GM18511 (cell line): Measurements from ENCODE around the gene ZNF608.

Experiments
- ATAC-seq: cut with Tn5 transposase; IDR thresholded peaks from one replicate; pipeline ENCODE4 v1.9.1; 2021; ENCODE audit warnings: mild to moderate bottlenecking, moderate library complexity; ENCODE audit not compliant: unreplicated experiment

The ZNF608 gene

GRCh38 chr5:124738681-124739633 lies 7.5 kb downstream of the ZNF608 start:
- ATAC-seq, result no peak

DNA sequence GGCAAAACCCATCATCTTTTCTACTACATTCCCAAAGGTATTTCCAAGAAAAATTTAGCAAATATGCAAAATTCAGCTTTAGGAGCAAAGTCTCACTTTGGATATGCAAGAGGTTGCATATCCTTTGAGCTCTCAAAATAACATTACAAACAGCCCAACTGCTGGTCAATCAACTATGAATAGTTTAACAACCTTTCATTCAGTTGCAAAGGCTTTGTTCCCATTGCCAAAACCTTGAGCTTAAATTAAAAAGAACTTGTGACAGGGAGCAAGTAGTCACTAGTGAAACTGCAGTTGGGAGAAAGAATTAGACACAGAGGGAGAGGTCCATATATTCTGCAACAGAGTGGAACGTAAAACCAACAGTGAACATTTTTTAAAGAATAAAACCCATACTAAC lies 8.8 kb downstream of the ZNF608 start:
- ATAC-seq, result no peak

DNA sequence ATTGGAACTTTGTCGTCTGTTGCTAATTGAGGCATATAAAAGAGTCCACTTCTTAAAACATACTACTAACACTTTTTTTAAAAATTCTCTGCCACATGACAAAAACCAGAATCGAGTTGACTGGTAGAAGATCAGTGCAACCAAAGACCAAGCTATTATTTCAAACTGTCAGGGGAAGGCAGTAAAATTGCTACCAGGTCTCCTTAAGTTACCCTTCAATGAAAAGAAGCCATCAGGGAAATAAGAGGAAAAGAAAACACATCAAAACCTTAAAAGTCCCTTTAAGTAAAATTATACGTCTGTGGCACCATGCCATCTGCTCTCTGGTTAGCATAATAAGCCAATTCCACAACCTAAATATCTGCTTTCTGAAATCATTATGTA lies 9.6 kb downstream of the ZNF608 start:
- no peak for ATAC-seq

DNA sequence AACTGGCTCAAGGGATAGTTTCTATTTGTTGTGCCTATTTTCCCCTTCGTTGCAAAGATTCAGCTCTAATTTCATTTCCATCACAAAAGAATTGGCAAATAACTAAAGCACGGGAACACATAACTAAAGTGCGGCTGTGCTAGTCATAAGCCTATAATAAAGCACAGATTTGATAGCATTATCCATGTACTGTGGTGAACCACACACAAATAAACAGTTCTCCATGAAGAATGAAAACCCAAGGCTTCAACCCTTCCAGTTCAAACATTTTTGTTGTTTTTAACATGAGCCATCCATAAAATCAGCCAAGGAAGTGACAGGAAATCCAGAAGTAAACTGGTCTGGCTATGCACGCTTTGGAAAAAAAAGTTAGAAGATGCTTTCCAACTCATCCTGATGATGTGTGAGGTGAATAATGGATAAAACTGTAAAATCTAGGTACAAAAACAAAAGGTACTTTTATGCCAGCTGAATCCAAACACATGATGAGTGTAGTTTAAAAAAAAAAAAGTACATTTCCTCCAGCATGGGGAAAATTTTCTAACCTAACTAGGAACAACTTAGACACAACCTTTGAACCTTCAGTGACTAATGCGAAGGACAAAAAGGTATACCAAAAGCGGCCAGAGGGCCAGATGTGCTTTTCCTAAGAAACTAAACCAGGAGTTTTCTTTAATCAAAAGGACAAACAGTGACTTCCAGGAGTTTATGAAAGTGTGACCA lies 10.2 kb downstream of the ZNF608 start:
- ATAC-seq, result no peak

DNA sequence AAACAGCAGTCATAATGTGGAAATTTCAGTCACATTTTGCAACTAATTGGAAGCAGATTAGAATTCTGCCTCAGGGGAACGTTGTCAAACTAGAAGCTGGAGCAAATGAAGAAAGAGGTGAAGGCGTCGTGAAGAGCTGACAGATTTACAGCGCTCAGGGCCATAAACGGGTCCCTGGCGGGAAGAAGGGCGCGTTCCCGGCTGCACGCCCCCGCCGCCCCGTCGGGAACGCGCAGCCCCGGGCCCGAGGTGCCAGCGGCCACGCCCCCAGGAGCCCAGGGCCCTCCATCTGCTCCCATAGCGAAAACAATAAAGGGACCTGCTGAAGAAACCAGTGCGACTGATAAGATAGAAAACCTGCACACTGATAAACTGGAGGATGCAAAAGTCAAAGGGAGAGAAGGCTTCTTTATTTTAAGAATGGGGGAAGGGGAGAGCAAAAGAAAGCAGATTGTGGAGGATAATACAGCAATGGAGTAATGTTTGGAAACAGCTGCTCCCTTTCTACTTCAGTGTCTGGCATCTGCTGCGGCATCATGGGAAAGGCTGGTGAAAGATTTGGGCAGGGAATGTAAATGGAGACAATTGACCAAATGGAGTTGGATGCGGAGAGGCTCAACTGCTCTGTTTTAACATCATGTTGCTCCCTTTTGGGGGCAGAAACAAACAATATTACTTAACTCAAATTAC lies 11.1 kb downstream of the ZNF608 start:
- no peak for ATAC-seq

DNA sequence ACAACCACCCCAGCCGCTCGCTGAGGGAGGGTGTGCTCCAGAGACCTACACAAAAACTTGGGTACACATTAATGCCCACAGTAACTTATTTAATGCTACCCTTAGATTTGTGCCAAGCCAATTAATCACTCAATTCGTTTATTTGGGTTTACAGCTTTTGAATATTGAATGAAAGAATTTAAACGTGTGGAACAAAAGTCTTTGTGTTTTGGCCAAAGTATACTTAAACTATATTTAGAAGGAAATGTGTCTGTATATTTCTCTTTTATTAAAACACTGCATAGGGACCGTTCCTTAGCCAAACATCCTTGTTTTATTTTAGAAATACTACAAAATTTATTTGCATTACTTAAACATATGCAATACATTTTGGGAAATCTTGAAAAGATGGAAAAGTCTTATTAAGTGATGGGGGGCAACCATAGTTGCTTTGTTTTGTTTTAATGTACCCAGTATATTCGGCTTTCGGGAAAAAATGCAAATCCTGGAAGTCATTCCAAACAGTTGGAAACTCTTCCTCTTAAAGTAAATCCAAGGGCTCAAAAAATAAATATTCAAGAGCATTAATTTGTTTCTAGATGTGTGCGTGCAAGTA lies 11.8 kb downstream of the ZNF608 start:
- no peak for ATAC-seq

DNA sequence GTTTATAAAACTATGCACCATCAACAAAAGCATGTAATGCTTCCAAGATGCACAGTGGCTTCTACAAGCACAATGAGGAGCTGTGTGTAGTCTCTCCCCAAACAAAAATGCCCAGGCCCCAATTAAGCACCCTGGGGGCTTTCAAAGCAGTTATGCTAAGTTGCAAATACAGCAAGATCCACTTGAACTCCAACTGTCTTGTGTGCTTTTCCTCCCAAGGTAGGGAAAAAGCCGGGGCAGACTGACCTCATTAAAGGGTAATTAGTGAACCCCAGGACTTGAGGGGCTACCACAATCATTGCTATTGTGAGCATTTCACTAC lies 13.1 kb downstream of the ZNF608 start:
- no peak for ATAC-seq

GRCh38 chr5:124732428-124733328 lies 13.8 kb downstream of the ZNF608 start:
- no peak for ATAC-seq

- ATAC-seq, result peak; percentile 14
Observed at GRCh38 chr5:124730381-124730780, 16.1 kb downstream of the ZNF608 start.

GRCh38 chr5:124729720-124730359 lies 16.6 kb downstream of the ZNF608 start:
- peak; percentile 60 for ATAC-seq

DNA sequence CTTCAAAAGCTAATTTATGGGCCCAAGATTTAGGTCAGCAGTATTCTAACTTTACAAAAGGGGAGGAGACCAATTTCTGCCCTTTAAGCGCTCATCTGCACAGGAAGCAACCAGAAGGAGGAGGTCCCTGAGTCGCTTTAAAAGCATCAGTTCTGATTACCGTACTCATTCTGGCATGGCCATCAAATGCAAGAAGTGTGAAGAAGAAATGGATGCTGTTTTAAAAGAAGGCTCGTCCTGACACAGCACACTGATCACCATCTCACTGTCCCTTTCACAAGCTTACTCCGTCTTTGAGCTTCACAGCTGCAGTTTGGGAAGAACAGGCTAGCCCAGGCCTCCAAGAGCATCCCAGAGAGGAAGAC lies 17.5 kb downstream of the ZNF608 start:
- ATAC-seq, result no peak

GRCh38 chr5:124728331-124728967 lies 18.0 kb downstream of the ZNF608 start:
- no peak for ATAC-seq

GRCh38 chr5:124726631-124727362 lies 19.6 kb downstream of the ZNF608 start:
- ATAC-seq, result no peak

GRCh38 chr5:124725622-124726258 lies 20.7 kb downstream of the ZNF608 start:
- ATAC-seq, result no peak

- ATAC-seq, result peak; percentile 65
Observed at GRCh38 chr5:124725040-124725434, 21.4 kb downstream of the ZNF608 start.

- ATAC-seq, result peak; percentile 35
Observed at GRCh38 chr5:124724357-124725039, 21.9 kb downstream of the ZNF608 start.

DNA sequence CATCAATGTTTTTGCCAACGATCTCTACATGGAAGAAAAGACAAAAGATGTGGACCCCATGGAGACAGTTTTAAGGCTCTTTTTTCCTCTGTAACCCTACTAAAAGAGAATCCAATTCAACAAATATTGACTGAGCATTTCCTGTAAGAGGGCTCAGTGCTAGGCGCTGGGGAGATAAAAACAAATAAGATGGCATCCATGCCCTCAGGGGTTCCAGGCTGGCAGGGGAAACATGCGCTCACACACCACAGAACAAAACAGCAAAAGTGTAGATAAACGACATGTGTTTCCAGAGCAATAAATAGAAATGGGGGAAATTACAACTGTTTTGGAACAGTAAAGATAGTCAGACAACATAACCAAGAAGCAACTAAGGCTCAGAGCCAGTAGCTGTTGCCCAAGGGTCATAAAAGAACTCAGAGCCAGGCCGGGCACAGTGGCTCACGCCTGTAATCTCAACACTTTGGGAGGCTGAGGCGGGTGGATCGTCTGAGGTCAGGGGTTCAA lies 25.2 kb downstream of the ZNF608 start:
- no peak for ATAC-seq
